Astrocyte (in vitro differentiated cells and primary cell): ENCODE results near the gene THRB. TPM values are rescaled to one million over a fixed set of nuclear protein-coding genes. Genes with fewer than 3 reads are reported as not detected.
"Not testable (repeated sequence)": the region's sequence is repeated elsewhere in the genome, so short reads cannot be mapped to it uniquely, and the experiment has no call there.

Experiments used
- DNase-seq: peaks from one replicate; pipeline ENCODE4 v3.0.0-alpha.2; 2010; ENCODE audit warnings: low read depth
- FAIRE-seq: peaks from 2 replicates; lab custom pipeline; 2011; peaks lifted over from hg19 to GRCh38; lab: Jason Lieb, UNC
- H2AFZ ChIP-seq: 2 replicates; pipeline ENCODE4 v1.6.0; 2012; ENCODE audit warnings: low read depth, low read length, inconsistent platforms
- H3K27ac ChIP-seq: 2 replicates; pipeline ENCODE4 v1.5.1; 2011; ENCODE audit warnings: low read depth, low read length, inconsistent platforms
- H3K27me3 ChIP-seq: 2 replicates; pipeline ENCODE4 v1.6.0; 2011; ENCODE audit warnings: low read length, inconsistent platforms; ENCODE audit not compliant: insufficient read depth
- H3K36me3 ChIP-seq: 2 replicates; pipeline ENCODE4 v1.5.1; 2011; ENCODE audit warnings: low read length, inconsistent platforms; ENCODE audit not compliant: insufficient read depth
- H3K4me1 ChIP-seq: 2 replicates; pipeline ENCODE4 v1.5.1; 2011; ENCODE audit warnings: low read length, inconsistent platforms; ENCODE audit not compliant: insufficient read depth
- H3K4me2 ChIP-seq: 2 replicates; pipeline ENCODE4 v1.6.0; 2012; ENCODE audit warnings: low read length, inconsistent platforms
- H3K4me3 ChIP-seq: 2 replicates; pipeline ENCODE4 v1.5.1; 2011; ENCODE audit warnings: low read depth, mild to moderate bottlenecking, low read length, inconsistent platforms; ENCODE audit not compliant: insufficient read depth
- H3K79me2 ChIP-seq: 2 replicates; pipeline ENCODE4 v1.6.0; 2012; ENCODE audit warnings: mild to moderate bottlenecking, low read length, inconsistent platforms; ENCODE audit not compliant: insufficient read depth
- H3K9ac ChIP-seq: 2 replicates; pipeline ENCODE4 v1.6.0; 2012; ENCODE audit warnings: mild to moderate bottlenecking, low read length, inconsistent platforms
- H3K9me3 ChIP-seq: 2 replicates; pipeline ENCODE4 v1.5.1; 2012; ENCODE audit warnings: low read depth, mild to moderate bottlenecking, low read length, inconsistent platforms; ENCODE audit not compliant: insufficient read depth
- H4K20me1 ChIP-seq: 2 replicates; pipeline ENCODE4 v1.6.0; 2012; ENCODE audit warnings: low read length, inconsistent platforms; ENCODE audit not compliant: insufficient read depth
- H3K27ac Mint-ChIP-seq: one replicate; pipeline ENCODE4 v1.8.0; 2021; ENCODE audit warnings: mild to moderate bottlenecking, mixed read lengths; ENCODE audit not compliant: unreplicated experiment
- H3K27me3 Mint-ChIP-seq: one replicate; pipeline ENCODE4 v1.8.0; 2021; ENCODE audit warnings: low read depth, mixed read lengths; ENCODE audit not compliant: unreplicated experiment
- H3K36me3 Mint-ChIP-seq: one replicate; pipeline ENCODE4 v1.8.0; 2021; ENCODE audit warnings: low read depth, mixed read lengths; ENCODE audit not compliant: unreplicated experiment
- H3K4me1 Mint-ChIP-seq: one replicate; pipeline ENCODE4 v1.8.0; 2021; ENCODE audit warnings: low read depth, mixed read lengths; ENCODE audit not compliant: unreplicated experiment
- H3K4me3 Mint-ChIP-seq: one replicate; pipeline ENCODE4 v1.8.0; 2021; ENCODE audit warnings: mild to moderate bottlenecking, moderate library complexity, mixed read lengths; ENCODE audit not compliant: unreplicated experiment
- H3K9me3 Mint-ChIP-seq: one replicate; pipeline ENCODE4 v1.8.0; 2021; ENCODE audit warnings: mild to moderate bottlenecking, mixed read lengths; ENCODE audit not compliant: unreplicated experiment
- CTCF ChIP-seq: IDR thresholded peaks from 2 replicates; pipeline ENCODE4 v1.5.1; 2011; ENCODE audit warnings: low read depth, mild to moderate bottlenecking, inconsistent platforms, low read length, moderate library complexity; ENCODE audit not compliant: insufficient read depth
- EZH2 ChIP-seq: IDR thresholded peaks from 2 replicates; pipeline ENCODE4 v1.6.1; 2012; ENCODE audit warnings: mild to moderate bottlenecking, low read length, inconsistent platforms; ENCODE audit not compliant: insufficient read depth
- total RNA-seq: library from RNA; stranded (reverse); gene quantifications from 2 replicates; pipeline ENCODE4 v1.2.1, GENCODE V29; 2021

Gene THRB
- total RNA-seq, 1 donor from 2014 or later, result 8.5 TPM

- Histone ChIP-seq H4K20me1 (no peaks in the 10 kb centered on the region), H3K36me3 (no peaks in the 10 kb centered on the region), H3K27ac (no peak overlapping the region), H3K4me3 (no peak overlapping the region), H3K27me3 (no peaks in the 10 kb centered on the region), H3K9me3 (no peaks in the 10 kb centered on the region), H3K9ac (no peak overlapping the region), H3K4me1 (no peaks in the 10 kb centered on the region), H3K4me2 (no peak overlapping the region), H3K79me2 (no peaks in the 10 kb centered on the region), H2AFZ (no peak overlapping the region)
- no peak for TF ChIP-seq CTCF
- TF ChIP-seq EZH2, result no peak
- H3K4me3 Mint-ChIP-seq, result no peak overlapping the region
- H3K27me3 Mint-ChIP-seq, result no peaks in the 10 kb centered on the region
- no peak for FAIRE-seq
- no peak for DNase-seq
- no peaks in the 10 kb centered on the region for H3K4me1 Mint-ChIP-seq
- H3K9me3 Mint-ChIP-seq, result no peaks in the 10 kb centered on the region
- H3K27ac Mint-ChIP-seq, result no peak overlapping the region
- H3K36me3 Mint-ChIP-seq, result no peaks in the 10 kb centered on the region
Measured at GRCh38 chr3:24096271-24096670, 398.4 kb downstream of the THRB start.

- not testable (repeated sequence) for H3K36me3 Mint-ChIP-seq, H3K36me3 ChIP-seq, H3K9ac ChIP-seq, H3K27ac ChIP-seq, H2AFZ ChIP-seq, H3K4me2 ChIP-seq, H3K27me3 Mint-ChIP-seq, H3K4me3 Mint-ChIP-seq, H3K9me3 Mint-ChIP-seq, H3K4me3 ChIP-seq, H4K20me1 ChIP-seq, H3K9me3 ChIP-seq, FAIRE-seq, H3K27ac Mint-ChIP-seq, DNase-seq, H3K79me2 ChIP-seq, H3K27me3 ChIP-seq, H3K4me1 ChIP-seq, H3K4me1 Mint-ChIP-seq
Measured at GRCh38 chr3:24094818-24095217, 399.8 kb downstream of the THRB start.

GRCh38 chr3:24088782-24089181 lies 405.9 kb downstream of the THRB start:
- TF ChIP-seq EZH2, result no peak
- peak; percentile 36 for TF ChIP-seq CTCF
- no peak overlapping the region for H3K27ac Mint-ChIP-seq
- no peak overlapping the region for H3K9ac ChIP-seq
- no peak overlapping the region for H3K27ac ChIP-seq
- no peak overlapping the region for H3K4me3 ChIP-seq
- H3K36me3 ChIP-seq, result no peaks in the 10 kb centered on the region
- no peaks in the 10 kb centered on the region for H3K36me3 Mint-ChIP-seq
- H3K79me2 ChIP-seq, result no peaks in the 10 kb centered on the region
- H4K20me1 ChIP-seq, result no peaks in the 10 kb centered on the region
- DNase-seq, result no peak
- no peaks in the 10 kb centered on the region for H3K9me3 ChIP-seq
- peaks cover 3% of the 10 kb centered on the region for H3K9me3 Mint-ChIP-seq
- H2AFZ ChIP-seq, result no peak overlapping the region
- H3K27me3 Mint-ChIP-seq, result no peaks in the 10 kb centered on the region
- no peak for FAIRE-seq
- H3K4me2 ChIP-seq, result no peak overlapping the region
- peaks cover 12% of the 10 kb centered on the region for H3K4me1 Mint-ChIP-seq
- no peak overlapping the region for H3K4me3 Mint-ChIP-seq
- H3K4me1 ChIP-seq, result no peaks in the 10 kb centered on the region
- H3K27me3 ChIP-seq, result no peaks in the 10 kb centered on the region
